AG09309 (cell line): Measurements from ENCODE around the gene MDP1.

Experiments used
- DNase-seq: peaks from one replicate; pipeline ENCODE4 v3.0.0-alpha.2; 2010; ENCODE audit warnings: low read depth
- H3K4me3 ChIP-seq: 2 replicates; pipeline ENCODE4 v1.5.1; 2011; ENCODE audit warnings: mild to moderate bottlenecking, low read depth, low read length, moderate library complexity; ENCODE audit not compliant: control insufficient read depth
- CTCF ChIP-seq: IDR thresholded peaks from 2 replicates; pipeline ENCODE4 v1.5.1; 2011; ENCODE audit warnings: mild to moderate bottlenecking, low read depth, low read length, inconsistent platforms; ENCODE audit not compliant: insufficient read depth, control insufficient read depth; ENCODE audit errors: missing control alignments

Gene MDP1

GRCh38 chr14:24195186-24196070, 20.4 kb downstream of the MDP1 start, which contains the start of gene TM9SF1:
TM9SF1 (minus strand) TSS chr14:24195441; CDS start chr14:24195019, 422 bp downstream.
- no peak for TF ChIP-seq CTCF
- peak within 1 kb of the TSS; percentile 94 for H3K4me3 ChIP-seq
- peak; percentile 63 for DNase-seq

- no peak for TF ChIP-seq CTCF
- no peak for DNase-seq
- peak overlapping the region; percentile 94 for H3K4me3 ChIP-seq
Observed at GRCh38 chr14:24194873-24195185, 21.0 kb downstream of the MDP1 start.

GRCh38 chr14:24194186-24194872, 21.5 kb downstream of the MDP1 start:
- no peak for TF ChIP-seq CTCF
- H3K4me3 ChIP-seq: peak overlapping the region; percentile 94
- DNase-seq: no peak

GRCh38 chr14:24192933-24193332, 22.9 kb downstream of the MDP1 start:
- no peak for TF ChIP-seq CTCF
- H3K4me3 ChIP-seq: no peak overlapping the region
- no peak for DNase-seq

- TF ChIP-seq CTCF: no peak
- H3K4me3 ChIP-seq: no peak overlapping the region
- no peak for DNase-seq
Observed at GRCh38 chr14:24190416-24190815, 25.4 kb downstream of the MDP1 start.

- no peak overlapping the region for H3K4me3 ChIP-seq
- DNase-seq: no peak
- TF ChIP-seq CTCF: no peak
Observed at GRCh38 chr14:24189460-24189859, 26.4 kb downstream of the MDP1 start.

DNA sequence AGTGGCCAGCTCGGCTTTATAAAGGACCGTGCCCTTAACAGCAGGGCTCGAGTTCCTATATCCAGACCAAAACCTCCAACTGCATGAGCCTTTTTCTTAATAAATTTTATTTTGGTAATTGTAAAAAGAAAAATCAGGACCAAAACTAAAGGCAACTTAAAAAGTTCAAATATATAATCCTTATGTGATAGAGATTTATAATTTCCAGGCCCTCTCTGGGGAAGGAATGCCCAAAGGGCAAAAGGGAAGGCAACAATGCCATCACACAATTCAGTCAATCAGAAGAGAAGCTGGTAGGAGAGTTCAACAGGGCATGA, 26.8 kb downstream of the MDP1 start:
- H3K4me3 ChIP-seq: peak overlapping the region; percentile 59; the same call in 1 of the 2 replicates
- no peak for DNase-seq
- TF ChIP-seq CTCF: no peak
